HG02852 (cell line): ENCODE results near the gene HELLS.
"Not testable (repeated sequence)": the region's sequence is repeated elsewhere in the genome, so short reads cannot be mapped to it uniquely, and the experiment has no call there.

Source experiments
- ATAC-seq: cut with Tn5 transposase; IDR thresholded peaks from one replicate; pipeline ENCODE4 v1.9.1; 2021; ENCODE audit warnings: mild to moderate bottlenecking, moderate library complexity; ENCODE audit not compliant: unreplicated experiment

The HELLS gene

GRCh38 chr10:94545391-94546048 is at the start of gene HELLS:
TSS of gene HELLS (plus strand) at chr10:94545788. CDS start at chr10:94545922, 134 bp downstream.
- ATAC-seq, result peak; percentile 81

- ATAC-seq, result peak; percentile 87
Measured at GRCh38 chr10:94496010-94496409, 49.6 kb upstream of the HELLS start.

GRCh38 chr10:94496646-94497045 is 48.9 kb upstream of the HELLS start:
- no peak for ATAC-seq

DNA sequence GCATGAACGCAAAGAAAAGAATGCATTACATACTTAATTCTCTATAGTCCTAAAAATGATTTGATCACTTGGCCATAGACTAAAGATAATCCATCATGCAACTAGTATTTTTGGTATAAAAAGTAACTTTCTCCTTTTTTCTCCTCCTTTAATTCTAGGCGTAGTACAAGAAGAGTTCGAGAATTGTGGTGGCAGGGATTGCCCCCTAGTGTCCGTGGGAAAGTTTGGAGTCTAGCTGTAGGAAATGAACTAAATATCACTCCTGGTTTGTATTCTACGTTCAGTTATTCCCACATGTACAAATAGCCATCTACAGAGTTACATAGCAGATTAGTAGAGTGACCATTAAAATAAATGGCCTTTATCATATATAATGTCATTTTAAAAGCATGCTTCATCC is 45.5 kb upstream of the HELLS start:
- ATAC-seq, result no peak

GRCh38 chr10:94521276-94522250 is 24.0 kb upstream of the HELLS start:
- ATAC-seq, result no peak

DNA sequence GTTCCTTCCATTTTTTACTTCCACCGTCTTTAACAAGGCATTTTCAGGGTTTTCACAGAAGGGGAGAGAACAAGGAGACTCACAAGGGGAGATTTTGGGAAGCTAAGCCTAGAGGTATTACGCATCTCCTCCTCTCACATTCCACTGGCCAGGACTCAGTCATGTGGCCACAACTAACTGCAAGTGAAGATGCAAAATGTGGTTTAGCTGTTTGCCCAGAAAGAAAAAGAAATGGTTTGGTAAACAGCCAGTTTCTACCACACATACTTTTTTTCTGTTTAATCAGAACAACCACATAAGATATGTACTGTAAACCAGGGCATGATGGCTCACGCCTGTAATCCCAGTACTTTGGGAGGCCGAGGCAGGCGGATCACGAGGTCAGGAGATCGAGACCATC is 21.4 kb upstream of the HELLS start:
- no peak for ATAC-seq

- no peak for ATAC-seq
Measured at GRCh38 chr10:94524711-94525110, 20.9 kb upstream of the HELLS start.

DNA sequence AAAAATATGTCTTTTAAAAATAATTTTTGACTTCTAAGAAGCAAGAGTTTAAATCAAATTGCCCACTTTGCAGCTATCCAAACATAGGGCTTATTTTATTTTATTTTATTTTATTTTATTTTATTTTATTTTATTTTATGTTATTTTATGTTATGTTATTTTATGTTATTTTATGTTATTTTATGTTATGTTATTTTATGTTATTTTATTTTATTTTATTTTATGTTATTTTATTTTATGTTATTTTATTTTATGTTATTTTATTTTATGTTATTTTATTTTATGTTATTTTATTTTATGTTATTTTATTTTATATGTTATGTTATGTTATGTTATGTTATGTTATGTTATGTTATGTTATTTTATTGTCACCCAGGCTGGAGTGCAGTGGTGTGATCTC is 14.0 kb upstream of the HELLS start:
- not testable (repeated sequence) for ATAC-seq

- no peak for ATAC-seq
Measured at GRCh38 chr10:94533027-94533426, 12.6 kb upstream of the HELLS start.

DNA sequence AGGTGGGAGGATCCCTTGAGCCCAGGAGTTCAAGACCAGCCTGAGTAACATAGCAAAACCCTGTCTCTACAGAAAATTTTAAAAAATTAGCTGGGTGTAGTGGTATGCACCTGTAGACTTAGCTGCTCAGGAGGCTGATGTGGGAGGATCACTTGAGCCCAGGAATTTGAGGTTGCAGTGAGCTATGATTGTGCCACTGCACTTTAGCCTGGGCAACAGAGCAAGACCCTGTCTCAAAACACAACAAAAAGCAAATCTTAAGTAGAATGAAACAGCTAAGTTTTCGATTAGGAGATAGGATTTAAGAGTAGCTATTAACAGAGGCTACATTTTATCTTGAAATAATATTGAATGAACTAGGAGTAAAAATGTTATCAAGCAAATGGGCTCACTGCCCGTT is 3.3 kb upstream of the HELLS start:
- ATAC-seq, result not testable (repeated sequence)

DNA sequence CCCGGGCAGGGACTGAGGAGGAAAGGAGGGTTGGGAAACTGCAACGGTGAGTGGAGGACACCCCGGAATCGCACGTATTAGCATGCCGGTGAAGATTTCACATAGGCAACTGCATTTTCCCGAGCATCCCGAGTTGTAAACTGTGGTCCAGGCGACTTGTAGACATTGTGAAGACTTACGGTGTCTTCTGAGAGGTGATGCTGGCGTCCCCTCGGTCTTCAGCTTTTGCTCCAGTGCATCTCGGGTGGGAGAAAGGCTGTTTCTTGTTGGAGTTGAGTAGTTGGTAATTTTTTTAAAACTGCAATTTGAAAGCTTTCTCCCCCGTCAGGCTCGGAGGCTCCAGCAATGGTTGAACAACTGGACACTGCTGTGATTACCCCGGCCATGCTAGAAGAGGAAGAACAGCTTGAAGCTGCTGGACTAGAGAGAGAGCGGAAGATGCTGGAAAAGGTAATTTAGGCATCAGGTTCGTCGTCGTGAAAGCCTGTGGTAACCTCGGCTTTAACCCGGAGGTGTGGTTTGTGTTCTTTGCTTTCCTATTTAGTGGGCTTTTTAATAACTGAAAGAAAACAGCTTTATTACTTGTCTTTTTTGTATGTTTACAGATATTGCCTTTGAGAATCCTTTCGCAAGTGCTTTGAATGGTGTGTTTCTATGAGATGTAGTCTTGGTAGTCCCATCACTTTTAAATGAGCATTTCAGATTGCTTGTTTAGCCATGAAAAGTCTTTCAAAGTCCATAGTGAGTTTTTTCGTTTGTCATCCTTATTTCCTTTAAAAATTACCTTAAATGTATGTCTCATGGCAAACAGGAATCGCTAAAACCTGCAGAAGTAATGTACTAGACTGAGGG is 687 bp downstream of the HELLS start:
- ATAC-seq, result no peak

DNA sequence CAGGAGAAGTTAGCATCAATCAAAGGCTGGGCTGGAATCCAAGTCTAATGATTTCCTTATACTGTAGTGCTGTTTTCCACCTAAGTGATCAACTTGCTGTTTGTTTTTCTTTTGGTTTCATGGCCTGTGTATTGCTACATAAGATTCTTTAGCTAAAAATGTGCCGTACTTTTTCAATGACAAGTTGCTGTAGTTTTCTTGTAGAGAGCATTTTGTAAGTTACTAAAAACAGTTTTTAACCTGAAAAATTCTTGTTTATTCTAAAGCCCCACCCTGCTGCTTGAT is 1.3 kb downstream of the HELLS start:
- ATAC-seq, result no peak

GRCh38 chr10:94549221-94549620 is 3.6 kb downstream of the HELLS start:
- ATAC-seq, result no peak

DNA sequence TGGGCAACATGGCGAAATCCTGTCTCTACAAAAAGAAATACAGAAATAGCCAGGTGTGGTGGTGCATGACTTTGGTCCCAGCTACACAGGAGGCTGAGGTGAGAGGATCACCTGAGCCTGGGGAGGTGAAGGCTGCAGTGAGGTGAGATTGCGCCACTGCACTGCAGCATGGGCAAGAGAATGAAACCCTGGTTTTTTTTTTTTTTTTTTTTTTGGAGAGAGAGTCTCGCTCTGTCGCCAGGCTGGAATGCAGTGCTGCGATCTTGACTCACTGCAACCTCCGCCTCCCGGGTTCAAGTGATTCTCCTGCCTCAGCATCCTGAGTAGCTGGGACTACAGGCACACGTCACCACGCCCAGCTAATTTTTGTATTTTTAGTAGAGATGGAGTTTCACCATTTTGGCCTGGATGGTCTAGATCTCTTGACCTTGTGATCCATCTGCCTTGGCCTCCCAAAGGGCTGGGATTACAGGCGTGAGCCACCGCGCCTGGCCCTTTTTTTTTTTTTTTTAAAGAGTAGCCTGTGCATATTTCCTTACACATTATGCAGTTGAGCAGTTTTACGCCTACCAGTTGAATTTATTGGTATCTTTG is 22.2 kb downstream of the HELLS start:
- ATAC-seq, result not testable (repeated sequence)

GRCh38 chr10:94571081-94571480 is 25.5 kb downstream of the HELLS start:
- ATAC-seq, result no peak

DNA sequence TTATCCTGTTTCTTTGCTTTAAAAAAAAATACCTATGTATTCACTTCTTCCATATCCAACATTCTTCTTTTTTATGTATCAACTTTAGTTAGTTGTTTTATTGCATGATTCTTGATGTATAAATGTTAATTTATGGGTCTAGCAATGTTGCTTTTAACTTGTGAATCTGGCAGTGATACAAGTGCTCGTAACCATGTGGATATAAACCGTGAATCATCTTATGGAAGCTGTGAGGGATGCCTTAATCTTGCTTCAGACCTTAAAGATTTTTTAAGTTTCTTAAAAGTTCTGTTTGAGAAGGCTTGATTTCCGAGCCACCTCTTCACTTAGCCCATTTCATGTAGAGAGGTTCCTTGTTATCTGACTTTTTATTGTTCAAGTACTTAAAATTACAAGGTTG is 25.9 kb downstream of the HELLS start:
- no peak for ATAC-seq

DNA sequence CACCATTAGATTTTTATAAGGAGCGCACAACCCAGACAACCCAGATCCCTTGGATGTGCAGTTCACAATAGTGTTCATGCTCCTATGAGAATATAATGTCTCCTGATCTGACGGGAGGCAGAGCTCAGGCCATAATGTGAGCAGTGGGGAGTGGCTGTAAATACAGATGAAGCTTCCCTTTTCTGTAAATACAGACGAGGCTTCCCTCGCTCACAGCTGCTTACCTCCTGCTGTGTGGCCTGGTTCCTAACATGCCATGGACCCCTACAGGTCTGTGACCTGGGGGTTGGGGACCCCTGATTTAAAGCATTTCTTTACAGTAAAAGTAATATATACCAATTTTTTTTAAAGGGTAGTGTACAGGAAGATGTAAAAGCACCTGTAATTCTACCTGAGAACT is 33.2 kb downstream of the HELLS start:
- no peak for ATAC-seq

- ATAC-seq, result no peak
Measured at GRCh38 chr10:94583124-94583523, 37.5 kb downstream of the HELLS start.

- ATAC-seq, result peak; percentile 93
Measured at GRCh38 chr10:94591461-94592205, 46.0 kb downstream of the HELLS start.
